K562 (cell line): Measurements from ENCODE around the gene EFR3B. TPM values are rescaled to one million over a fixed set of nuclear protein-coding genes. Genes with fewer than 3 reads are reported as not detected.
"Not testable (repeated sequence)": the region's sequence is repeated elsewhere in the genome, so short reads cannot be mapped to it uniquely, and the experiment has no call there.

Source experiments
- ATAC-seq: fragments of 200-7000 bp; cut with Tn5 transposase; 3 replicates; pipeline ENCODE4 v1.9.1; 2020; ENCODE audit warnings: moderate library complexity
- BruUV-seq: library from RNA; stranded (reverse); fragments of 400-500 nt; replicated peaks from 2 replicates; lab custom pipeline; 2021; lab: Mats Ljungman, UMichigan
- CTCF ChIA-PET: fragments of 300-600 bp; formaldehyde crosslinking; extraction: SDS; loops from one replicate; lab custom pipeline; 2021; ENCODE audit warnings: low intra/inter-chr PET ratio; lab: Yijun Ruan, JAX
- POLR2A ChIA-PET: fragments of 300-600, 350-650 bp; sonication (Branson Sonifier 250); formaldehyde crosslinking; extraction: SDS; loops from one replicate; lab custom pipeline; 2021; ENCODE audit warnings: antibody characterized with exemption, inconsistent platforms; lab: Yijun Ruan, JAX
- DNase-seq, 4 experiments: peaks; one replicate each; pipeline versions ENCODE4 v3.0.0 to v3.0.0-alpha.2; 2011 to 2018; ENCODE audit warnings: low spot score in 3 of 4, mixed read lengths in 3 of 4; ENCODE audit errors: extremely low read depth in 1 of 4
- FAIRE-seq: peaks from 2 replicates; lab custom pipeline; 2011; peaks lifted over from hg19 to GRCh38; lab: Jason Lieb, UNC
- H2AFZ ChIP-seq: 2 replicates; pipeline ENCODE4 v1.6.0; 2011; ENCODE audit warnings: low read depth, low read length, control low read depth, inconsistent platforms
- H3K27ac ChIP-seq: fragments of 200-600 bp; 3 replicates; pipeline ENCODE4 v1.8.0; 2011; ENCODE audit warnings: low read depth, mild to moderate bottlenecking, control low read depth, inconsistent platforms, low read length, moderate library complexity, mixed read lengths; ENCODE audit errors: extremely low read depth
- H3K27me3 ChIP-seq, 2 experiments: fragments of 300-600 bp in 1 of 2; 2 replicates in 1 of 2; 3 replicates in 1 of 2; pipeline versions ENCODE4 v1.6.0 to v1.8.0; 2011; ENCODE audit warnings: inconsistent platforms in 2 of 2, low read length in 2 of 2, mild to moderate bottlenecking in 1 of 2, mixed read lengths in 1 of 2, moderate library complexity in 1 of 2; ENCODE audit not compliant: control insufficient read depth in 2 of 2, insufficient read depth in 2 of 2
- H3K36me3 ChIP-seq: fragments of 300-600 bp; 3 replicates; pipeline ENCODE4 v1.8.0; 2011; ENCODE audit warnings: mild to moderate bottlenecking, low read length, inconsistent platforms; ENCODE audit not compliant: control insufficient read depth, insufficient read depth
- H3K4me1 ChIP-seq, 2 experiments: fragments of 200-600 bp in 1 of 2; replicated peaks in 1 of 2; 2 replicates in 1 of 2; 3 replicates in 1 of 2; pipeline versions ENCODE4 v1.5.1 to v1.8.0; 2011; ENCODE audit warnings: inconsistent platforms in 2 of 2, low read length in 2 of 2, mild to moderate bottlenecking in 1 of 2, mixed read lengths in 1 of 2, moderate library complexity in 1 of 2; ENCODE audit not compliant: control insufficient read depth in 2 of 2, insufficient read depth in 2 of 2
- H3K4me2 ChIP-seq: 2 replicates; pipeline ENCODE4 v1.6.1; 2011; ENCODE audit warnings: low read length, control low read depth, inconsistent platforms, mixed read lengths; ENCODE audit not compliant: insufficient read depth
- H3K4me3 ChIP-seq: fragments of 200-600 bp; sonication (generic), shearing (Covaris generic); 2 replicates; pipeline ENCODE4 v1.5.1; 2016; ENCODE audit warnings: control low read depth, inconsistent platforms
- H3K79me2 ChIP-seq: fragments of 200-600 bp; 3 replicates; pipeline ENCODE4 v1.8.0; 2011; ENCODE audit warnings: low read length, inconsistent platforms; ENCODE audit not compliant: control insufficient read depth, insufficient read depth
- H3K9ac ChIP-seq, 2 experiments: 2 replicates each; pipeline versions ENCODE4 v1.6.0 to v1.6.1; 2011; ENCODE audit warnings: low read depth in 2 of 2, low read length in 2 of 2, control low read depth in 1 of 2, inconsistent platforms in 1 of 2, mild to moderate bottlenecking in 1 of 2, mixed read lengths in 1 of 2; ENCODE audit not compliant: insufficient read depth in 1 of 2
- H3K9me1 ChIP-seq: one replicate; pipeline ENCODE4 v1.6.0; 2011; ENCODE audit warnings: inconsistent platforms, mild to moderate bottlenecking, low read length, moderate library complexity; ENCODE audit not compliant: control insufficient read depth, insufficient read depth
- H3K9me3 ChIP-seq: replicated peaks from 2 replicates; pipeline ENCODE4 v1.5.1; 2011; ENCODE audit warnings: low read depth, low read length, inconsistent platforms; ENCODE audit not compliant: control insufficient read depth, insufficient read depth
- H4K20me1 ChIP-seq: replicated peaks from 2 replicates; pipeline ENCODE4 v1.6.1; 2011; ENCODE audit warnings: low read length, inconsistent platforms, mixed read lengths; ENCODE audit not compliant: control insufficient read depth, insufficient read depth
- BHLHE40 ChIP-seq: IDR thresholded peaks from 2 replicates; pipeline ENCODE4 v1.6.1; 2011; ENCODE audit warnings: low read length, improper control_type of control experiment
- CXXC5 ChIP-seq: fragments of 250-450 bp; sonication (Bioruptor Pico); IDR thresholded peaks from 2 replicates; pipeline ENCODE4 v1.8.0; 2022; ENCODE audit warnings: inconsistent platforms, mild to moderate bottlenecking, moderate library complexity
- EP300 ChIP-seq: IDR thresholded peaks from 2 replicates; pipeline ENCODE4 v1.6.1; 2012; ENCODE audit warnings: low read length, improper control_type of control experiment
- ETV1 ChIP-seq: fragments of 450-650 bp; conservative IDR thresholded peaks from 2 replicates; pipeline ENCODE4 v1.6.1; 2016; ENCODE audit warnings: missing genetic modification characterization, control low read depth, low read depth, missing compliant biosample characterization
- SPI1 ChIP-seq: IDR thresholded peaks from 2 replicates; pipeline ENCODE4 v1.6.1; 2011; ENCODE audit warnings: low read depth, low read length, control low read depth, borderline replicate concordance
- SREBF1 ChIP-seq: fragments of 150-350 bp; IDR thresholded peaks from 2 replicates; pipeline ENCODE4 v1.6.1; 2014; ENCODE audit warnings: antibody characterized with exemption, low read depth, low read length, borderline replicate concordance
- SREBF2 ChIP-seq: sonication (generic); formaldehyde crosslinking; IDR thresholded peaks from 2 replicates; pipeline ENCODE4 v1.4.0; 2020; ENCODE audit warnings: mild to moderate bottlenecking, missing genetic modification reagents
- ZNF699 ChIP-seq: fragments of 250-450 bp; sonication (Bioruptor Pico); IDR thresholded peaks from 2 replicates; pipeline ENCODE4 v1.8.0; 2021; ENCODE audit warnings: mild to moderate bottlenecking, moderate library complexity; ENCODE audit not compliant: insufficient replicate concordance
- WGBS: fragments of 100-300 bp; shearing (Covaris generic); methylation state at CpG from one replicate; pipeline ENCODE4 v1.1.6; 2016; ENCODE audit warnings: low coverage, mixed read lengths; ENCODE audit not compliant: insufficient coverage; ENCODE audit errors: missing lambda C conversion rate; 5-methylcytosine and 5-hydroxymethylcytosine counted together
- in situ Hi-C: fragments of 300-500 bp; cut with MboI; formaldehyde crosslinking; loops from 4 replicates; pipeline ENCODE4 v1.15.0; 2018; ENCODE audit warnings: inconsistent platforms, mixed read lengths
- intact Hi-C: fragments of 100-400 bp; cut with micrococcal nuclease; formaldehyde crosslinking; loops from 2 replicates; pipeline ENCODE4 v1.14.2; 2022
- polyA plus RNA-seq, 8 experiments: library from polyadenylated mRNA; depleted of rRNA in 4 of 8; stranded (reverse) in 5 of 8; unstranded in 3 of 8; fragments of >200 nt; fragmentation: Nextera tagmentation in 2 of 8; fragmentation: Illumina TruSeq in 1 of 8; extraction: Ambion mirVana in 2 of 8; extraction: Trizol in 1 of 8; gene quantifications; 2 replicates each; pipeline versions ENCODE4 v1.2.1 to v1.2.3, GENCODE V29; 2011 to 2014; ENCODE audit warnings: inconsistent platforms in 1 of 8, missing spikeins in 1 of 8
- total RNA-seq, 7 experiments: library from RNA; depleted of rRNA in 6 of 7; stranded (reverse); fragments of >200 nt in 6 of 7; fragmentation: Illumina TruSeq in 2 of 7; extraction: Trizol in 2 of 7; gene quantifications; 2 replicates each; pipeline versions ENCODE4 v1.2.1 to v1.2.3, GENCODE V29; 2011 to 2021; ENCODE audit warnings: low replicate concordance in 1 of 7
- TF ChIP-seq, protein P1 (sequence below), 2 experiments: IDR thresholded peaks; 2 replicates each; pipeline ENCODE4 v1.6.1; 2011; ENCODE audit warnings: borderline replicate concordance in 1 of 2, control low read depth in 1 of 2, low read depth in 1 of 2, low read length in 1 of 2, mild to moderate bottlenecking in 1 of 2, mixed read lengths in 1 of 2, moderate library complexity in 1 of 2; ENCODE audit not compliant: insufficient read depth in 1 of 2, insufficient read length in 1 of 2, poor library complexity in 1 of 2, severe bottlenecking in 1 of 2; ENCODE audit errors: extremely low read depth in 1 of 2
- TF ChIP-seq, protein P2 (sequence below): sonication (generic); formaldehyde crosslinking; IDR thresholded peaks from 2 replicates; pipeline ENCODE4 v1.9.0; 2022; ENCODE audit warnings: mild to moderate bottlenecking, missing genetic modification reagents
- TF ChIP-seq, protein P3 (sequence below): IDR thresholded peaks from 2 replicates; pipeline ENCODE4 v1.6.1; 2016; ENCODE audit warnings: missing genetic modification characterization, missing compliant biosample characterization

Gene EFR3B
- total and polyA plus RNA-seq, 9 of the 15 experiments (the other 6 are each of a cell fraction or from before 2014, with no cell fraction given): not detected

DNA sequence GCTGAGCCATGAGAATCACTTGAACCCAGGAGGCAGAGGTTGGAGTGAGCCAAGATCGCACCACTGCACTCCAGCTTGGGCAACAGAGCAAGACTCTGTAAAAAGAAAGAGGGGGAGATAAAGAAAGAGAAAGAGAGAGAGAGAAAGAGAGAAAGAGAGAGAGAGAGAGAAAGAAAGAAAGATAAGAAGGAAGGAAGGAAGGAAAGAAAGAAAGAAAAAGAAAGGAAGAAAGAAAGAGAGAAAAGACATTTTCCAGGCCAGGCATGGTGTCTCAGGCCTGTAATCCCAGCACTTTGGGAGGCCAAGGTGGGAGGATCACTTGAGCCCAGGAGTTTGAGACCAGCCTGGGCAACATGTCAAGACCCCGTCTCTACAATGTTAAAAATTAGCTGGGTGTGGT, 30.5 kb upstream of the EFR3B start:
- not testable (repeated sequence) for ATAC-seq

DNA sequence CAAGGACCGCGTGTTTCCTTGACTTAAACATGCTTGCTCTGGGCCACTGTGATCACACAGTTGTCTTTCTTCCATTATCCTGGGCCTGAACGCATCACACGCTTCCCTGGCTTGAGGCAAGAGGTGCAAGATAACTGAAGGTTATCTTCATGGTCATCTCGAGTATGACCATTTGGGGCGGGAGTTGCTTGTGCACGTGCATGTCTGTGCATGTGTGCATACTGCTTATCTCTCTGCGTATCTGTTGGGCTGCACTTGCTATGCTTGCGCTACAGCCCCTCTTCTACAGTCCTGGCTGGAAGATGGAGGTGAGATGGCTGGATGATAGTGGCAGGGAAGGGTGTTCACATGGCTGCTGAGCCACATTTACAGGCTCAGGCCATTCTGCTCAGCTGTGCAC, 27.2 kb upstream of the EFR3B start:
- no peak overlapping the region for H2AFZ ChIP-seq
- no peaks in the 10 kb centered on the region for H3K9me3 ChIP-seq
- no peak overlapping the region for H3K4me2 ChIP-seq
- no peaks in the 10 kb centered on the region for H3K4me1 ChIP-seq
- no peaks in the 10 kb centered on the region for H3K36me3 ChIP-seq
- H4K20me1 ChIP-seq: peaks cover 3% of the 10 kb centered on the region; the same call in 1 of the 2 replicates
- ATAC-seq (no peak), DNase-seq (no peak), FAIRE-seq (no peak)
- no peaks in the 10 kb centered on the region for H3K79me2 ChIP-seq
- POLR2A ChIA-PET: interaction anchor here (1.2 kb wide), 2 partner anchors 11 to 21 kb away, joined by 3 to 4 read pairs; no protein-coding TSS in a partner anchor
- H3K27me3 ChIP-seq: peaks cover 14 to 19% of the 10 kb centered on the region in 2 experiments
- no peak overlapping the region for H3K9ac ChIP-seq
- H3K27ac ChIP-seq: no peak overlapping the region
- intact Hi-C loops: no loop called here
- CTCF ChIA-PET: no interaction called here
- no TSS peak for BruUV-seq
- H3K9me1 ChIP-seq: no peaks in the 10 kb centered on the region
- H3K4me3 ChIP-seq: no peak overlapping the region
- TF ChIP-seq CXXC5 (CRISPR knock-in tag) (peak; percentile 45), ETV1 (no peak), SPI1 (no peak), ZNF699 (no peak), EP300 (no peak), BHLHE40 (peak; percentile 63), SREBF2 (CRISPR knock-in tag) (no peak), SREBF1 (no peak)
- TF ChIP-seq, protein P1, sequence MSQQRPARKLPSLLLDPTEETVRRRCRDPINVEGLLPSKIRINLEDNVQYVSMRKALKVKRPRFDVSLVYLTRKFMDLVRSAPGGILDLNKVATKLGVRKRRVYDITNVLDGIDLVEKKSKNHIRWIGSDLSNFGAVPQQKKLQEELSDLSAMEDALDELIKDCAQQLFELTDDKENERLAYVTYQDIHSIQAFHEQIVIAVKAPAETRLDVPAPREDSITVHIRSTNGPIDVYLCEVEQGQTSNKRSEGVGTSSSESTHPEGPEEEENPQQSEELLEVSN (IDR thresholded peaks at IDR 0.05; ENCODE audit: borderline replicate concordance in 1 of 2, extremely low read depth in 1 of 2, insufficient read depth in 1 of 2, insufficient read length in 1 of 2, low read depth in 1 of 2, low read length in 1 of 2, poor library complexity in 1 of 2, severe bottlenecking in 1 of 2): peak in 1 of 2 experiments; percentile 30
- TF ChIP-seq, protein P2, sequence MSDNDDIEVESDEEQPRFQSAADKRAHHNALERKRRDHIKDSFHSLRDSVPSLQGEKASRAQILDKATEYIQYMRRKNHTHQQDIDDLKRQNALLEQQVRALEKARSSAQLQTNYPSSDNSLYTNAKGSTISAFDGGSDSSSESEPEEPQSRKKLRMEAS (CRISPR knock-in tag): peak; percentile 17; the same call in 1 of the 2 replicates
- under 1% methylated on average over 9 of the region's 9 CpGs for WGBS
- in situ Hi-C loops: no loop called here

More for the DNA sequence above, 30.5 kb upstream of the EFR3B start:
- H4K20me1 ChIP-seq, H3K36me3 ChIP-seq, H3K4me2 ChIP-seq, in situ Hi-C loops, H3K79me2 ChIP-seq, H3K9me1 ChIP-seq, POLR2A ChIA-PET, DNase-seq, BruUV-seq, FAIRE-seq, intact Hi-C loops, H2AFZ ChIP-seq, H3K9ac ChIP-seq, H3K4me3 ChIP-seq, H3K4me1 ChIP-seq, H3K27ac ChIP-seq, H3K9me3 ChIP-seq: not testable (repeated sequence)
- TF ChIP-seq, protein P3, sequence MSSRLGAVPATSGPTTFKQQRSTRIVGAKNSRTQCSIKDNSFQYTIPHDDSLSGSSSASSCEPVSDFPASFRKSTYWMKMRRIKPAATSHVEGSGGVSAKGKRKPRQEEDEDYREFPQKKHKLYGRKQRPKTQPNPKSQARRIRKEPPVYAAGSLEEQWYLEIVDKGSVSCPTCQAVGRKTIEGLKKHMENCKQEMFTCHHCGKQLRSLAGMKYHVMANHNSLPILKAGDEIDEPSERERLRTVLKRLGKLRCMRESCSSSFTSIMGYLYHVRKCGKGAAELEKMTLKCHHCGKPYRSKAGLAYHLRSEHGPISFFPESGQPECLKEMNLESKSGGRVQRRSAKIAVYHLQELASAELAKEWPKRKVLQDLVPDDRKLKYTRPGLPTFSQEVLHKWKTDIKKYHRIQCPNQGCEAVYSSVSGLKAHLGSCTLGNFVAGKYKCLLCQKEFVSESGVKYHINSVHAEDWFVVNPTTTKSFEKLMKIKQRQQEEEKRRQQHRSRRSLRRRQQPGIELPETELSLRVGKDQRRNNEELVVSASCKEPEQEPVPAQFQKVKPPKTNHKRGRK (tag): peak; percentile 80
- H3K27me3 ChIP-seq: peaks cover 12 to 17% of the 10 kb centered on the region in 2 experiments
- CTCF ChIA-PET: interaction anchor here (0.6 kb wide), 1 partner anchor 283 kb away, joined by 5 read pairs; no protein-coding TSS in a partner anchor
- WGBS: 0% methylated on average over 1 of the region's 2 CpGs
